HL-60/S4 treated with phorbol 12-myristate 13-acetate at 8.2 ng/mL for 4 days and 3 days (cell line): ENCODE results near the gene DUSP5.

Experiments
- in situ Hi-C: fragments of 300-500 bp; cut with MboI; formaldehyde crosslinking; loops from 2 replicates; pipeline ENCODE4 v1.15.0; 2022; ENCODE audit warnings: low sequenced_read_pairs

Gene DUSP5

GRCh38 chr10:110479710-110480109 is 18.0 kb upstream of the DUSP5 start:
- in situ Hi-C loops, result no loop called here

GRCh38 chr10:110480387-110480786 is 17.3 kb upstream of the DUSP5 start:
- in situ Hi-C loops, result no loop called here

DNA sequence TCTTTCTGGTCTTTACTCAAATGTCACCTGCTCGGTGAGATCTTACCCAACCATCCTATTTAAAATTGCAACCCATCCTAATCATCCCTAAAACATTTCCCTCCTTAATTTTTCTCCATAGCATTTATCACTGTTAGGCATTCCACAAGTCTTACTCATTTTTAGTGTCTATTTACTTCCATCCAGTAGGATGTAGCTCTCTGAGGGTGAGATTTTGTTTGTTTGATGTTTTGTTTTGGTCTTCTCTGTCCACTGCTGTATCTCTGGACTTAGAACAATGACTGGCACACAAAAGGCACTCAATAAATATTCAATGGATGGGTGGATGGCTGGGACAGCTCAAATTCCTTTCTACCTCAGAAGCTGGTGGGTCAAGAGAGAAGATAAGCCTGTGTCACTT is 15.8 kb upstream of the DUSP5 start:
- in situ Hi-C loops, result no loop called here

- in situ Hi-C loops, result no loop called here
Measured at GRCh38 chr10:110483633-110484032, 14.1 kb upstream of the DUSP5 start.

DNA sequence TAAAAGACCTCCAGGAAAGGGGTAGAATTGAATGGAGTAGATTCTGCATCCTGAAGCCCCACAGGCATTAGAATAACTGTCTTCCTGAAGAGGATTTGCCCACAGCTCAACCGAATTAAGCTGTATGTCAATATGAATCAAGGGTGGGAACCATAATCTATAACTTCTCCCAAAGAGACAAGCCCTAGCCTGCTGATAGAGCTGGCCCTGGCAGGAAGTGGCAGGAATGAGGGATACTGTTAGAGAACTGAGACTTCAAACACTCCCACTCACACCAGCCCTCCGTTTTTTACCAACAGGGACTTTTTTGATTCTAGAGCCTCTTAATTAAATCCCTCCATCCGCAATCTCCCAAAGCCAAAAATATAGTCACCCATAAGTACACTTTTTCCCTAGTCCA is 12.2 kb upstream of the DUSP5 start:
- in situ Hi-C loops, result no loop called here

DNA sequence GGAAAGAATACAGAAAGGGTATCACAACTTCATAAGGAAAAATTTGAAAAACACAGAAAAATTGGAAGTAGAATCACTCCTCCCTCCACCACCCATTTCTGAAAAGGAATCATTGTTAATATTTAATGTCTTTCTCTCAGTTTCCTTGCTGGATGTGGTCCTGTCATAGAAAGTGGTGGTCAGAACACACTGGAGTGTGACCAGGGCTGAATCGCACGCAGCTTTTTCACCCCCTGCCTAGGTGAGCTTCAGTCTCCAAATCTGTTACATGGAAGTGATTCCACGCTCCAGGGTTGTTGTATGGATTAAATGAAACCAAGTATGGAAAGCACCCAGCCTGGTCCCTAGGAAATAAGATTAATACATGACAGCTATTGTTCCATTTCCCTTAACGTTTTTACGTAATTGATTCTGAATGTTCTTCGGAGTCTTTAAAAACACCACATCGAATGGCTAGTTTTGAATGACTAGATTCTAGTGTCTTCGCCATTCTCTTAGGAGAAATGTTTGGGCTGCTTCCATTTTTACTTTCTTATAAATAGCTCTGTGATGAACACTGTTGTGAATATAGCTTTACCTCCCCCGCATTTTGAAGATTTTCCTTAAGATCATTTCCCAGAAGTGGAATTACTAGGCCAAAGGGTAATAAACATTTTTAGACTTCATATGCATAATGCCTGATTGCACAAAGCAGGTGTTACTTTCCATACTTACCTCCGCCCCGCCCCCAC is 10.9 kb upstream of the DUSP5 start:
- in situ Hi-C loops, result no loop called here

- in situ Hi-C loops, result no loop called here
Measured at GRCh38 chr10:110487411-110488331, 10.0 kb upstream of the DUSP5 start.

- in situ Hi-C loops, result no loop called here
Measured at GRCh38 chr10:110488332-110488681, 9.4 kb upstream of the DUSP5 start.

GRCh38 chr10:110488940-110489339 is 8.8 kb upstream of the DUSP5 start:
- in situ Hi-C loops, result no loop called here

- in situ Hi-C loops, result no loop called here
Measured at GRCh38 chr10:110490640-110491039, 7.1 kb upstream of the DUSP5 start.

DNA sequence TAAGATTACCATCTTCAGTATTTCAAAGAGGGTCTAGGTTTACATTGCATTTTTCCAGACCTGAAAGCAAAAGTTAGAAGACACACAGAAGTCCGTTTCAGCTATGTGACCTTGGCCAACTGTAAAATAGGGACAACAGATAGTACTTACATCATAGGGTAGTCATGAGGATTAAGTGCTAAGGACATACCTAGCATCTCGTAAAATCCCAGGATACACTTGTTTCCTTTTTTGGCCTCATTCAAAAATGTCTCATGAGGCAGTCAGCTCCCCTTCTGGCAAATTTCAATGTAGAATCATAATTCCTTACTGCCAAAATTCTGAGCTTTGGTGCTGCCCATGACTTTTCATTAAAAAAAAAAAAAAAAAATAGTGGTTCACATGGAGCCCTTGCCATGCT is 6.4 kb upstream of the DUSP5 start:
- in situ Hi-C loops, result no loop called here

DNA sequence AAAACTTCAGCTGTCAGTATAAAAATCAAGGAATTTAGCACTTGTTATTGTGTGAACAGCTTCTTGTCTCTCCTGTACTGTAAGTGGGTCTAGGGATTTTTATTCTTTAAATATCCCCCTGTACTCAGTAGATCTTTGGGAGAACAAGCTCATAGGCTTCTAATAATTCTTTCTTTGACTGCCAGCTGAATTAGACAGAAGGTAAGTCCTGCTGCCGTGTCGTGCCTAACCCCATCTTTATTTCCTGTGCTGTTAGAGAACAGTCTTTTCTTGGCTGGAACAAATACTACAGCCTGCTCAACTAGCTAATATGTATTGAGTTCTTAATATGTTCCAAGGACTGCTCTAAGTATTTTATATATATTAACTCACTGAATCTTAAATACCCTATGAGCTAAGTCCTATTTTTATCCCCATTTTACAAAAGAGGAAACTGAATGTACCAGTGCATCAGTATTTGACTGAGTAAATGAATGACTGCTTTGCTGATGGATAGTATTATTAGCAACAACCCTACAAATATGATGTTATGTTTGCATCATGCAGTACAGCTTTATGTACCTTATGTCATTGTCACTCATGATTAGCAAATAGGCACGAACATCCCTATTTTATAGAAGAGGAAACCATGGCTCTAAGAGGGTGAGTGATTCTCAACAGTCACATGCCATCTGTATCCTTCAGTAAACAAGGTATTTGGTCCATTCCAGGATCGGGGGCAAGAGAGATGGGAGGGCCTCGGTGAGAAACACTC is 5.5 kb upstream of the DUSP5 start:
- in situ Hi-C loops, result no loop called here

GRCh38 chr10:110493832-110494426 is 3.8 kb upstream of the DUSP5 start:
- in situ Hi-C loops, result no loop called here

- in situ Hi-C loops, result no loop called here
Measured at GRCh38 chr10:110494532-110494931, 3.2 kb upstream of the DUSP5 start.

- in situ Hi-C loops, result no loop called here
Measured at GRCh38 chr10:110495731-110496552, 1.8 kb upstream of the DUSP5 start.

GRCh38 chr10:110496553-110497437 is 912 bp upstream of the DUSP5 start:
- in situ Hi-C loops, result no loop called here

DNA sequence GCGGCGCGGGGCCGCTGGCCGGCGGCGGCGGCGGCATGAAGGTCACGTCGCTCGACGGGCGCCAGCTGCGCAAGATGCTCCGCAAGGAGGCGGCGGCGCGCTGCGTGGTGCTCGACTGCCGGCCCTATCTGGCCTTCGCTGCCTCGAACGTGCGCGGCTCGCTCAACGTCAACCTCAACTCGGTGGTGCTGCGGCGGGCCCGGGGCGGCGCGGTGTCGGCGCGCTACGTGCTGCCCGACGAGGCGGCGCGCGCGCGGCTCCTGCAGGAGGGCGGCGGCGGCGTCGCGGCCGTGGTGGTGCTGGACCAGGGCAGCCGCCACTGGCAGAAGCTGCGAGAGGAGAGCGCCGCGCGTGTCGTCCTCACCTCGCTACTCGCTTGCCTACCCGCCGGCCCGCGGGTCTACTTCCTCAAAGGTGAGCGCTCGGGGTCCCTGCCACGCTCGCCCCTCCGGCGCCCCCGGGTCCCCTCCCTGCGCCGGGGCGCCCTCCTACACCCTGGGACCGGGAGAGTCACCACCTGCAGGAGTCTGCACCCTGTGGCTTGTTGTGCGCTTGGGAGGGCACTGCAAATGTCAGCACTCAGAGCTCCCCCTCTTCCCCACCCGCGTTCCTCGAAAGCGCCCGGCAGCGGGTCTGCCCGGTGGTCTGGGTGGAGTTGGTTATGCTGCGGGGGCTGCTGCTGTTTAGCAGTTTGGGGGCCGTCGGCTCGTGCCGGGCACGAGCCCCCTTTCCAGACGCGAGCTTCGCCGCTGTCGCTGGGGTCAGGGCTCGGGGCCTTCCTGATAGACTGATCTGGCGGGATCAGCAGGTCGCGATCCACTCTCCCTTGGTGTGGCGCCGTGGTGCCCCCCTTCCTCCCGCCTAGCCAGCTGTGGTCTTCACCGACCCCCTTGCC is 627 bp downstream of the DUSP5 start:
- in situ Hi-C loops, result no loop called here
